H1 (cell line): ENCODE data around the gene KCTD11. TPM values are rescaled to one million over a fixed set of nuclear protein-coding genes. Genes with fewer than 3 reads are reported as not detected.

Experiments
- CTCF ChIA-PET: fragments of 300-600 bp; sonication (Branson Sonifier 250); formaldehyde crosslinking; loops from one replicate; lab custom pipeline; 2021; ENCODE audit not compliant: partially characterized antibody; lab: Charles Lee
- POLR2A ChIA-PET: fragments of 300-600 bp; sonication (Branson Sonifier 250); formaldehyde crosslinking; loops from one replicate; lab custom pipeline; 2021; ENCODE audit warnings: inconsistent platforms; ENCODE audit not compliant: partially characterized antibody; lab: Charles Lee
- DNase-seq, 2 experiments: peaks; one replicate each; pipeline versions ENCODE4 v3.0.0 to v3.0.0-alpha.2; 2010 to 2022; ENCODE audit warnings: low spot score in 2 of 2, low read depth in 1 of 2, mixed read lengths in 1 of 2
- FAIRE-seq: peaks from 2 replicates; lab custom pipeline; 2011; peaks lifted over from hg19 to GRCh38; lab: Jason Lieb, UNC
- H2AFZ ChIP-seq: 2 replicates; pipeline ENCODE4 v1.8.1; 2012; ENCODE audit warnings: low read length, inconsistent platforms
- H2AK5ac ChIP-seq: 2 replicates; pipeline ENCODE4 v1.6.1; 2013; ENCODE audit warnings: low read depth, low read length
- H2BK120ac ChIP-seq: replicated peaks from 2 replicates; pipeline ENCODE3; 2013; ENCODE audit warnings: low read depth, low read length, inconsistent platforms
- H2BK12ac ChIP-seq: 2 replicates; pipeline ENCODE4 v1.6.1; 2013; ENCODE audit warnings: low read depth, low read length
- H2BK15ac ChIP-seq: 2 replicates; pipeline ENCODE4 v1.6.1; 2013; ENCODE audit warnings: low read length
- H2BK20ac ChIP-seq: 2 replicates; pipeline ENCODE4 v1.6.1; 2013; ENCODE audit warnings: low read length
- H2BK5ac ChIP-seq: 2 replicates; pipeline ENCODE4 v1.6.1; 2013; ENCODE audit warnings: low read depth, low read length
- H3K14ac ChIP-seq: 2 replicates; pipeline ENCODE4 v1.6.1; 2013; ENCODE audit warnings: inconsistent platforms; ENCODE audit not compliant: insufficient read length
- H3K18ac ChIP-seq: 2 replicates; pipeline ENCODE4 v1.6.1; 2013; ENCODE audit warnings: low read length; ENCODE audit errors: extremely low read depth
- H3K23ac ChIP-seq: 2 replicates; pipeline ENCODE4 v1.6.1; 2013; ENCODE audit warnings: inconsistent platforms; ENCODE audit not compliant: insufficient read length
- H3K23me2 ChIP-seq: 2 replicates; pipeline ENCODE4 v1.6.1; 2013; ENCODE audit warnings: low read depth, low read length
- H3K27ac ChIP-seq: 2 replicates; pipeline ENCODE4 v1.6.1; 2011; ENCODE audit warnings: low read depth, low read length, inconsistent platforms
- H3K27me3 ChIP-seq, 4 experiments: replicated peaks in 1 of 4; 1 replicate in 1 of 4; 2 replicates in 3 of 4; pipeline versions ENCODE4 v1.6.1 to v1.8.1; 2011 to 2013; ENCODE audit warnings: low read length in 3 of 4, mild to moderate bottlenecking in 3 of 4, inconsistent platforms in 2 of 4, mixed read lengths in 2 of 4, moderate library complexity in 1 of 4; ENCODE audit not compliant: control insufficient read depth in 3 of 4, insufficient read depth in 3 of 4; ENCODE audit errors: extremely low read depth in 1 of 4
- H3K36me3 ChIP-seq, 4 experiments: 2 replicates each; pipeline versions ENCODE4 v1.6.1 to v1.8.1; 2011 to 2013; ENCODE audit warnings: mild to moderate bottlenecking in 4 of 4, low read length in 3 of 4, moderate library complexity in 2 of 4, control low read depth in 1 of 4, inconsistent platforms in 1 of 4; ENCODE audit not compliant: insufficient read depth in 4 of 4, control insufficient read depth in 2 of 4
- H3K4ac ChIP-seq: replicated peaks from 2 replicates; pipeline ENCODE3; 2013; ENCODE audit warnings: low read length, low read depth, mixed read lengths, inconsistent platforms; ENCODE audit not compliant: insufficient read length
- H3K4me1 ChIP-seq, 4 experiments: replicated peaks in 1 of 4; 1 replicate in 1 of 4; 2 replicates in 3 of 4; pipeline versions ENCODE4 v1.6.1 to v1.8.1; 2011 to 2013; ENCODE audit warnings: low read length in 3 of 4, inconsistent platforms in 2 of 4, mixed read lengths in 1 of 4; ENCODE audit not compliant: insufficient read depth in 4 of 4, control insufficient read depth in 3 of 4
- H3K4me2 ChIP-seq, 2 experiments: 2 replicates each; pipeline versions ENCODE4 v1.6.1 to v1.8.1; 2011 to 2013; ENCODE audit warnings: low read depth in 2 of 2, low read length in 2 of 2, control low read depth in 1 of 2, inconsistent platforms in 1 of 2, mild to moderate bottlenecking in 1 of 2; ENCODE audit not compliant: insufficient read depth in 1 of 2
- H3K4me3 ChIP-seq, 4 experiments: fragments of 200-600, 300-600 bp in 1 of 4; sonication (generic), shearing (Covaris generic), sonication (Bioruptor Twin) in 1 of 4; 2 replicates each; pipeline versions ENCODE4 v1.5.1 to v1.8.1; 2011 to 2016; ENCODE audit warnings: low read length in 4 of 4, low read depth in 3 of 4, control low read depth in 2 of 4, inconsistent platforms in 2 of 4, mild to moderate bottlenecking in 2 of 4, mixed read lengths in 1 of 4, moderate library complexity in 1 of 4; ENCODE audit not compliant: insufficient read depth in 2 of 4; ENCODE audit errors: extremely low read depth in 1 of 4
- H3K56ac ChIP-seq: replicated peaks from 2 replicates; pipeline ENCODE3; 2013; ENCODE audit warnings: low read depth, mild to moderate bottlenecking, mixed read lengths, low read length, inconsistent platforms; ENCODE audit not compliant: insufficient read length
- H3K79me1 ChIP-seq: 2 replicates; pipeline ENCODE4 v1.6.1; 2013; ENCODE audit warnings: low read depth, low read length, control low read depth
- H3K79me2 ChIP-seq, 2 experiments: 2 replicates each; pipeline versions ENCODE4 v1.6.1 to v1.8.1; 2012 to 2013; ENCODE audit warnings: low read length in 2 of 2, mild to moderate bottlenecking in 2 of 2, inconsistent platforms in 1 of 2; ENCODE audit not compliant: insufficient read depth in 2 of 2, control insufficient read depth in 1 of 2
- H3K9ac ChIP-seq, 4 experiments: replicated peaks in 1 of 4; 1 replicate in 1 of 4; 2 replicates in 3 of 4; pipeline versions ENCODE4 v1.6.1 to v1.8.1; 2011 to 2013; ENCODE audit warnings: low read depth in 3 of 4, low read length in 3 of 4, control low read depth in 2 of 4, mild to moderate bottlenecking in 2 of 4, moderate library complexity in 2 of 4, inconsistent platforms in 1 of 4; ENCODE audit errors: extremely low read depth in 1 of 4
- H3K9me3 ChIP-seq, 2 experiments: 2 replicates each; pipeline versions ENCODE4 v1.6.1 to v1.8.1; 2012 to 2013; ENCODE audit warnings: mild to moderate bottlenecking in 2 of 2, moderate library complexity in 2 of 2, control low read depth in 1 of 2, inconsistent platforms in 1 of 2, low read depth in 1 of 2, low read length in 1 of 2, mixed read lengths in 1 of 2; ENCODE audit not compliant: insufficient read depth in 2 of 2
- H4K20me1 ChIP-seq, 2 experiments: replicated peaks in 1 of 2; 2 replicates each; pipeline versions ENCODE3 to v1.8.1; 2011 to 2013; ENCODE audit warnings: inconsistent platforms in 2 of 2, low read length in 2 of 2, mild to moderate bottlenecking in 1 of 2; ENCODE audit not compliant: insufficient read depth in 2 of 2, control insufficient read depth in 1 of 2
- H4K5ac ChIP-seq: 2 replicates; pipeline ENCODE4 v1.6.1; 2013; ENCODE audit warnings: low read length, low read depth, mixed read lengths, inconsistent platforms; ENCODE audit not compliant: insufficient read length
- H4K8ac ChIP-seq: 2 replicates; pipeline ENCODE4 v1.8.0; 2013; ENCODE audit warnings: mild to moderate bottlenecking, moderate library complexity, low read length, inconsistent platforms; ENCODE audit not compliant: insufficient read depth; ENCODE audit errors: extremely low read depth
- H4K91ac ChIP-seq: replicated peaks from 2 replicates; pipeline ENCODE3; 2013; ENCODE audit warnings: low read length, mixed read lengths, inconsistent platforms; ENCODE audit not compliant: insufficient read length
- ASH2L ChIP-seq: fragments of 200-600, 300-600 bp; sonication (generic); IDR thresholded peaks from one replicate; pipeline ENCODE4 v1.7.1; 2017; ENCODE audit warnings: low read length
- CBX5 ChIP-seq: fragments of 300-800, 300-1000 bp; sonication (generic); IDR thresholded peaks from 2 replicates; pipeline ENCODE4 v1.7.1; 2016; ENCODE audit warnings: antibody characterized with exemption, low read length, low read depth
- CTBP2 ChIP-seq: IDR thresholded peaks from 2 replicates; pipeline ENCODE4 v1.7.0; 2011; ENCODE audit warnings: borderline replicate concordance, mild to moderate bottlenecking, moderate library complexity, mixed read lengths, low read length; ENCODE audit not compliant: insufficient read depth, insufficient read length
- FOSL1 ChIP-seq: IDR thresholded peaks from 2 replicates; pipeline ENCODE4 v1.6.1; 2011; ENCODE audit warnings: mild to moderate bottlenecking, low read depth, low read length, moderate library complexity; ENCODE audit not compliant: insufficient read depth
- POLR2AphosphoS5 ChIP-seq: IDR thresholded peaks from 2 replicates; pipeline ENCODE4 v1.6.1; 2011; ENCODE audit warnings: low read depth, low read length
- RNF2 ChIP-seq: fragments of 200-900, 300-1000 bp; sonication (generic); IDR thresholded peaks from 2 replicates; pipeline ENCODE4 v1.7.1; 2016; ENCODE audit warnings: borderline replicate concordance, low read depth, mild to moderate bottlenecking, antibody characterized with exemption, low read length; ENCODE audit not compliant: poor library complexity, severe bottlenecking; ENCODE audit errors: missing control alignments
- SIX5 ChIP-seq: IDR thresholded peaks from 2 replicates; pipeline ENCODE4 v1.6.1; 2011; ENCODE audit warnings: mild to moderate bottlenecking, low read depth, low read length
- SP2 ChIP-seq: IDR thresholded peaks from 2 replicates; pipeline ENCODE4 v1.6.1; 2012; ENCODE audit warnings: mild to moderate bottlenecking, low read length, inconsistent platforms
- SRF ChIP-seq: IDR thresholded peaks from 2 replicates; pipeline ENCODE4 v1.6.1; 2011; ENCODE audit warnings: mild to moderate bottlenecking, low read depth, low read length, moderate library complexity
- TBP ChIP-seq: IDR thresholded peaks from 2 replicates; pipeline ENCODE4 v1.6.1; 2011; ENCODE audit warnings: low read depth, low read length, improper control_type of control experiment
- TCF12 ChIP-seq: IDR thresholded peaks from 2 replicates; pipeline ENCODE4 v1.6.1; 2011; ENCODE audit warnings: low read depth, mild to moderate bottlenecking, low read length
- ZNF274 ChIP-seq: IDR thresholded peaks from 2 replicates; pipeline ENCODE4 v1.7.0; 2012; ENCODE audit warnings: low read length, borderline replicate concordance; ENCODE audit errors: extremely low read depth
- WGBS, 2 experiments: shearing (Covaris generic) in 1 of 2; methylation state at CpG; one replicate each; pipeline versions ENCODE4 v1.1.6 to v1.1.7; 2013 to 2015; ENCODE audit warnings: low lambda C conversion rate in 2 of 2, mixed read lengths in 2 of 2, inconsistent platforms in 1 of 2, low coverage in 1 of 2, missing lambda C conversion rate in 1 of 2; ENCODE audit not compliant: insufficient replicate concordance in 2 of 2, insufficient coverage in 1 of 2, insufficient read length in 1 of 2; ENCODE audit errors: extremely low coverage in 1 of 2, missing lambda C conversion rate in 1 of 2; 5-methylcytosine and 5-hydroxymethylcytosine counted together
- polyA plus RNA-seq, 7 experiments: library from polyadenylated mRNA; depleted of rRNA in 3 of 7; stranded (reverse) in 5 of 7; unstranded in 2 of 7; fragments of >200 nt in 5 of 7; fragments of 200-250 nt in 2 of 7; gene quantifications; 1 replicate in 5 of 7; 2 replicates in 1 of 7; 4 replicates in 1 of 7; pipeline versions ENCODE4 v1.2.1 to v1.2.3, GENCODE V29; 2011 to 2013; ENCODE audit warnings: missing spikeins in 2 of 7, mixed read lengths in 2 of 7
- total RNA-seq: library from RNA; stranded (reverse); fragmentation: NEBNext Ultra II Directional; extraction: Animal tissue kit (Norgen Biotek cat#: 25700); gene quantifications from 2 replicates; pipeline ENCODE4 v1.2.1, GENCODE V29; 2021

The KCTD11 gene
- total and polyA plus RNA-seq, 2 of the 8 experiments (the other 6 are each of a cell fraction or from before 2014, with no cell fraction given), result 8.6 to 9.2 TPM

GRCh38 chr17:7391307-7391706 is 39.3 kb downstream of the KCTD11 start:
- no peak overlapping the region for H3K4ac ChIP-seq
- peaks cover 0 to 9% (median 3%) of the 10 kb centered on the region in 4 experiments; a peak in 6 of 7 replicates for H3K4me1 ChIP-seq
- no peak overlapping the region for H3K56ac ChIP-seq
- H2BK5ac ChIP-seq, result no peak overlapping the region
- peaks cover 2 to 10% of the 10 kb centered on the region in 2 experiments for H4K20me1 ChIP-seq
- no peaks in the 10 kb centered on the region; the same call in 1 of the 2 replicates for H3K79me1 ChIP-seq
- no peak overlapping the region for H3K14ac ChIP-seq
- no peak overlapping the region for H3K4me2 ChIP-seq
- ChIA-PET POLR2A (interaction anchor here (1.3 to 4.9 kb wide), 2 partner anchors 12 to 17 kb away, joined by 4 to 29 read pairs; partner anchors contain the start of gene TMEM256), CTCF (interaction anchor here (1.5 to 2.8 kb wide), 2 partner anchors 65 to 170 kb away, joined by 5 to 8 read pairs; partner anchors contain the start of gene SENP3)
- no peak overlapping the region for H3K4me3 ChIP-seq
- H3K9ac ChIP-seq, result no peak overlapping the region
- H2BK120ac ChIP-seq, result no peak overlapping the region
- no peak overlapping the region for H3K27ac ChIP-seq
- H3K79me2 ChIP-seq, result no peaks in the 10 kb centered on the region
- H4K8ac ChIP-seq, result no peak overlapping the region
- no peak overlapping the region for H3K18ac ChIP-seq
- H3K23ac ChIP-seq, result no peak overlapping the region
- H2BK20ac ChIP-seq, result no peak overlapping the region
- no peaks in the 10 kb centered on the region for H3K27me3 ChIP-seq
- WGBS, 2 experiments, result 93% methylated on average over 2 of the region's 2 CpGs; no CpG with 5 or more reads in 1 of the 2 experiments
- peaks cover 0 to 30% (median 10%) of the 10 kb centered on the region in 4 experiments; a peak in 5 of 8 replicates for H3K36me3 ChIP-seq
- no peak overlapping the region for H2BK15ac ChIP-seq
- H3K9me3 ChIP-seq, result no peaks in the 10 kb centered on the region
- DNase-seq (no peak), FAIRE-seq (no peak)
- H4K5ac ChIP-seq, result no peak overlapping the region
- H2BK12ac ChIP-seq, result no peak overlapping the region
- H2AK5ac ChIP-seq, result no peak overlapping the region
- no peak overlapping the region for H2AFZ ChIP-seq
- H3K23me2 ChIP-seq, result peaks cover 14% of the 10 kb centered on the region; the same call in 1 of the 2 replicates
- no peak overlapping the region for H4K91ac ChIP-seq
- TF ChIP-seq POLR2AphosphoS5 (no peak), SRF (no peak), TCF12 (no peak), CTBP2 (no peak), SIX5 (no peak), FOSL1 (no peak), RNF2 (no peak), TBP (no peak), CBX5 (no peak), ZNF274 (no peak), SP2 (no peak), ASH2L (no peak)
